ENCODE results near the gene SLC30A9.

The SLC30A9 gene

GRCh38 chr4:41999321-41999720 is 9.0 kb downstream of the SLC30A9 start:
- DNase-seq (ENCODE audit: low read depth), result no peak

- DNase-seq (ENCODE audit: low read depth), result no peak
Measured at GRCh38 chr4:42008011-42008786, 17.9 kb downstream of the SLC30A9 start.

- DNase-seq (ENCODE audit: low read depth), result no peak
Measured at GRCh38 chr4:42015438-42015837, 25.1 kb downstream of the SLC30A9 start.

GRCh38 chr4:42018451-42018850 is 28.1 kb downstream of the SLC30A9 start:
- no peak for DNase-seq (ENCODE audit: low read depth)

GRCh38 chr4:42048394-42048793 is 58.1 kb downstream of the SLC30A9 start:
- DNase-seq (ENCODE audit: low read depth), result no peak

- DNase-seq (ENCODE audit: low read depth), result no peak
Measured at GRCh38 chr4:42050516-42051249, 60.4 kb downstream of the SLC30A9 start.

- DNase-seq (ENCODE audit: low read depth), result no peak
Measured at GRCh38 chr4:42066402-42066801, 76.1 kb downstream of the SLC30A9 start.

- no peak for DNase-seq (ENCODE audit: low read depth)
Measured at GRCh38 chr4:42067264-42067663, 76.9 kb downstream of the SLC30A9 start.

GRCh38 chr4:42070463-42070862 is 80.1 kb downstream of the SLC30A9 start:
- DNase-seq (ENCODE audit: low read depth), result no peak

GRCh38 chr4:42074294-42074693 is 84.0 kb downstream of the SLC30A9 start:
- no peak for DNase-seq (ENCODE audit: low read depth)

GRCh38 chr4:42078184-42078801 is 88.0 kb downstream of the SLC30A9 start:
- no peak for DNase-seq (ENCODE audit: low read depth)

- no peak for DNase-seq (ENCODE audit: low read depth)
Measured at GRCh38 chr4:42080306-42080705, 90.0 kb downstream of the SLC30A9 start.

- DNase-seq (ENCODE audit: low read depth), result no peak
Measured at GRCh38 chr4:42083816-42084215, 93.5 kb downstream of the SLC30A9 start.

GRCh38 chr4:42088386-42088785 is 98.1 kb downstream of the SLC30A9 start:
- no peak for DNase-seq (ENCODE audit: low read depth)

GRCh38 chr4:42101446-42101975 is 111.2 kb downstream of the SLC30A9 start:
- no peak for DNase-seq (ENCODE audit: low read depth)

GRCh38 chr4:42104521-42104920 is 114.2 kb downstream of the SLC30A9 start:
- DNase-seq (ENCODE audit: low read depth), result no peak

GRCh38 chr4:42112846-42113245 is 122.5 kb downstream of the SLC30A9 start:
- DNase-seq (ENCODE audit: low read depth), result no peak

GRCh38 chr4:42119886-42120285 is 129.6 kb downstream of the SLC30A9 start:
- DNase-seq (ENCODE audit: low read depth), result no peak

GRCh38 chr4:42122237-42122636 is 131.9 kb downstream of the SLC30A9 start:
- DNase-seq (ENCODE audit: low read depth), result no peak

GRCh38 chr4:42123071-42123644 is 132.8 kb downstream of the SLC30A9 start:
- DNase-seq (ENCODE audit: low read depth), result no peak

GRCh38 chr4:42132099-42132498 is 141.8 kb downstream of the SLC30A9 start:
- no peak for DNase-seq (ENCODE audit: low read depth)

GRCh38 chr4:42133006-42133405 is 142.7 kb downstream of the SLC30A9 start:
- no peak for DNase-seq (ENCODE audit: low read depth)

All from activated T-cell treated with anti-CD3 and anti-CD28 coated beads for 1 hour (primary cell).